NCI-H1417 treated with DMSO at 0.1 percent for 48 hours (cell line): ENCODE measurements around the gene TMEM100.

Source experiments
- DNase-seq: peaks from one replicate; lab custom pipeline; 2025; lab: John Stamatoyannopoulos, UW

TMEM100 gene

GRCh38 chr17:55722742-55723487 is at the start of gene TMEM100:
Gene TMEM100, minus strand, starts transcription at chr17:55722864. Its CDS starts 1,794 bp downstream, at chr17:55721070.
- DNase-seq: no peak

- no peak for DNase-seq
Measured at GRCh38 chr17:55772086-55772485, 49.4 kb upstream of the TMEM100 start.

GRCh38 chr17:55770196-55770870 is 47.7 kb upstream of the TMEM100 start:
- no peak for DNase-seq

DNA sequence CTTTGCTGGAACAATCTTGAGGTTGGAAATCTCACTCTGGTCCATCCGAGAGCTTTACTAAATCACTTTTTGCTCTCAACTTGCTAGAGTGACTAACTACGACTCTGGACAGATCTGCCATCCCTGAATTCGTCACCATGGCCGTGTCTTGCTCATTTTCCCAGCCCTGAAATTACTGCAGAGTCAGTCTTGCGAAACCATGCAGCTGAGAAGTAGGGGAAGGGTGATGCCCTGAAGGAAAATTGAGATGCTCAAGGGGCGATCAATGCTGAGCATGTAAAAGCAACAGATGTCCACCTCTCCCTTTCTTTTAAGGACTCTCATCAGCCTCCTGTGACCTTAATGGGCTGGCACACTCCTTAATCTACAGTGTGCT is 46.9 kb upstream of the TMEM100 start:
- no peak for DNase-seq

GRCh38 chr17:55768936-55769624 is 46.4 kb upstream of the TMEM100 start:
- no peak for DNase-seq

GRCh38 chr17:55765472-55765871 is 42.8 kb upstream of the TMEM100 start:
- no peak for DNase-seq

- no peak for DNase-seq
Measured at GRCh38 chr17:55764610-55765009, 41.9 kb upstream of the TMEM100 start.

- DNase-seq: no peak
Measured at GRCh38 chr17:55763856-55764255, 41.2 kb upstream of the TMEM100 start.

DNA sequence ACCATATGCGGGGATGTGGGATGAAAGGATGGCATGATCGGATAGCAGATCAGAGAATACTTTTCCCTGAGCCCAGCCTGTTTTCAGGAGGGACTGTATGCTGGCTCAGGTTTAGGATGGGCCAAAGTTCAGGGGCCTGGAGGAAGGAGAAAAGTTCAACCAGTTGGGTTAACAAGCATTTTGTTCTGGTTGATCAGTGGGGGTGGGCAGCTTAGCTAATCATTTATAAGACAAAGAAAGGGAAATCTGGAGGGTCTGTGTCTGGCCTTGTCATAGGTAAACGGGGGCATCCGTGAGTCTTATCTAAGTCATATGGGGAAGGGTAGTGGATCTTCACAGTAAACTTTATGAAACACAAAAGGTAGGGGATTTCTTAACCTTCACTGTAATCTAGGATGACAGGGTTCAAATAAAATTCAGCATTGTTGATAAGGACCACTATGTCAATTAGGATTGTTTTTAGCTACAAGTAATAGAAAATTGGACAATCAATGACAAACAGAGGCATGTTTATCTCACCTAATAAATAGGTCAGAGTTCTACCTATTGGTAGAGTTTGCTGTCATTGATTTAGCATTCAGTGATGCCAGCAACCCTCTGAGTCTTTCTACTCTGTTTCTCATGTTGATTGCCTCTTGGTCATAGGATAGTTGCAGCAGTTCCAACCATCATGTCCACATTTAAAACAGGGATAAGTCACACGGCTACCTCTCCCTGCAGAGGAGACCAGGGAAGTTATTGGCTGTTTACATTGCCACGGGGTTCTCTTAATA is 39.6 kb upstream of the TMEM100 start:
- no peak for DNase-seq

DNA sequence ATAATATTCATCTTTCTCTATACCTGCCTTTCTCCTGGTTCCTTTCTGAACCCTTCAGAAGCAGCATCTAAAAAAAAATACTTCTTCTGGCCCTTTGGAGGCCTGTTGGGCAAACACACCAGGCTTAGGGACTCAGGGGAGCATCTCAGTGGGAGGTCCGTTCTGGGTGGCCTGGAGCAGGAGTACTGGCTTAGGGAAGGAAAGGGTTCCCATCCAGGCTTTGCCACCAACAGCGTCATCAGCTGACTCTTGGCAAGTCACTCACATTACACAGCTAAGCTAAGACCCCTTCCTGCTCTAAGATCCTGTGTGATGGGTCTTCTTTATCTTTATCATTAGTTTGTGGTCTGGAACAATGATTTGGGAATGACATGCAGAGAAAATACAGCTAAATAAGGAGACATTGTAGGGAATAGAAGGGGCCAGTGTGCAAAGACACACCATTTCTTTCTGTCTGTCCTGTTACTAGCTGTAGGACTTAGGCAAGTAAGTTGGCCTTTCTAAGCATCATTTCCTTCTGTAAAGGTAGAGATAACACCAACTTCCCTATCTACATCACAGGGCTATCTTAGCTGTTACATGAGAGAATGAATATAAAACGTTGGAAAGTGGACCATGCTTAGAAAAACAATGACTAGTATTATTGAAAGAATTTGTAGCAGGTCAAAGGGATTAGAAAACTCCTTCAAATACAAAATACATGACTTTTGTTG is 38.1 kb upstream of the TMEM100 start:
- no peak for DNase-seq

DNA sequence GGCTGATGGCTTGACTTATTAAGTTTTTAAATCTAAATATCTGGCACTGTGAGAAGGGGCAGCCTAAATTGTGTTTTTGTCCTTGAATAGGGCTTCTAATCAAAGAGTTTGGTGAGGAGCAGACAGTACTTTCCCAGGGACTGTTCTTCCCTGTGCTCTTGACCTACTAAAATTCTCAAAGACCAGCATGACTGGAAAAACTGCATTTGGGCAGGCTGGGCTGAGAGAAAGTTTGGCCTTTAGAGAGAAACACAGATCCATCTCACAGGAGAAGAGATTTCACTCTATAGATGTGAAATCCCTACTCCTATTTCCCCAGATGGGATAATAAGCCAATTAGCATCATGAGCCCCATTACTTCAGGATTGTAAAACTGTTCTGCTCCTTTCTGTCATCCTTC is 35.5 kb upstream of the TMEM100 start:
- DNase-seq: no peak

DNA sequence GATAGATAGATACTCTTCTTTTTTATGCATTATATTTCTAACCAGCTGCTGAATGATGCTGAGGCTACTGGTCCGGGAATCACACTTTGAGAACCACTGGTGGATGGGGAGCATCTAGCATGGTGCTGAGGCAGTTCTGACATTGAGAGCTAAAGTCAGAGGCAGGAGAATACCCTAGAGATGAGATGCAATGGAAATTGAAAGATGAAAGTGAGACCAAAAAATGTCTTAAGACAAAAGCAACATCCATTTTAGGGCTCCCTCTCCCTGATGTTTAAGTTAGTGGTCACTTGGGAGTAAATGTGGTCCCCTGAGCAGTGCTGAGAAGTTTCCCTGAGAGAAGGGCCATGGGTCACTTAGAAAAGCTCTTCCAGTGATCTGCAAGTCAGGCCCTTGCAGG is 35.0 kb upstream of the TMEM100 start:
- DNase-seq: no peak

DNA sequence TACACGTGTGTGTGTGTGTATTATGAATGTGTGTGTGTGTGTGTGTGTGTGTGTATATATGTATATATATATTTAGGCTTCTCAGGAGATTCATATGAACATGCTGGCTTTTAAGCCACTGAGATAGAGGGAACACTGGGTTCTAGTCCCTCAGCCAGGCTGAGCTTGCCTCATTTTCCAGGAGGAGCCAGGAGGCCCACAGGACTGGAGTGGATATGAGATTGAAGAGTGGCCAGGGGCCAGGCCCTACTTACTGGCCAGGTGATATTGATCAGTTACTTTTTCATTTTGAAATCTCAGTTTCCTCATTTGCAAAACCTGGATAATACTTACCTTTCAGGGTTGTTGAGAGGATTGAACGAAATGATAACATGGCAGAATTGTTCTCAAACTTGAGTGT is 34.0 kb upstream of the TMEM100 start:
- no peak for DNase-seq

DNA sequence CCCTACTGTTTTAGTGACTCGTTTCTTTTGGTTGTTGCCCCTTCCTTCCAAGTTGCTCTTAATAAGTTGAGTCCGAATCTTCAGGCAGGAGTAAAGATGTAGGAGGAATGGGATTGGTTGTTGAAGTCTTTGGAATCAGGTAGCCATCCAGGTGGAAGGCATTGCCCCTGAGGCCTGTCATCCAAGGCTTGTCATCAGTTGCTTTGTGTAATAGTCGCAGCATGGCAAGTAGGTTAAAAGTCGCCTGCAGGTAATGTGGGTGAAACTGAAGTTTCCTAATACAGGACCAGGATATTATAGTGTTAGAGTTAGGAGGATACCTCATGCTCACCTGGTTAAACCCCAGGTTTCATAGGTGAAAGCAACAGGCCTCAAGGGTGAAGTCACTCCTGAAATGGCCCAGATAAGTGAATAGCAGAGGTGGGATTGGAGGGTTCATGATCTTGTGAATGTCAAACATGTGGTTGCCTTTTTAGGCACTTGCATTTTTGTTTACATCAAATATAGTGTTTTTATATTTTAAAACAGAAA is 29.1 kb upstream of the TMEM100 start:
- DNase-seq: no peak

- DNase-seq: no peak
Measured at GRCh38 chr17:55750750-55751657, 28.3 kb upstream of the TMEM100 start, which contains the start of gene PCTP. Gene PCTP, plus strand, starts transcription at chr17:55751051. Its CDS starts 53 bp downstream, at chr17:55751104.

DNA sequence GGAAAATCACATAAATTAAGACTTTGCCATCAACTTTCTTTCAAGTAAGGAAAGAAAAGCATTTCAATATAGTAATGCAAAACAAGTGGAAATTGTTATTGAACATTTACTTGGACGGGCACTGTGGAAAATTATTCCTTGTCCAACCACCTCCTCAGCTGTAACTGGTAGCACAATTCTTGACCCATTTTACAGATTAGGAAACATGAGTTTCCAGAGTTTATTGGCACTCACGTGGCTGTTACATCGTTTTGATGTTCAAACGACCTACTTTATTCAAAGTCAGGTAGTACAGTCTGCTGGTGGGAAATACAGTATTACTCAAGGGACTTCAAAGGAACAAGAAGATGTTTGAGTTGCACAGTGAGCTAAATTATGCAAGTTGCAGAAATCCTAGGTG is 27.3 kb upstream of the TMEM100 start:
- DNase-seq: no peak

GRCh38 chr17:55748841-55749240 is 26.2 kb upstream of the TMEM100 start:
- DNase-seq: no peak

DNA sequence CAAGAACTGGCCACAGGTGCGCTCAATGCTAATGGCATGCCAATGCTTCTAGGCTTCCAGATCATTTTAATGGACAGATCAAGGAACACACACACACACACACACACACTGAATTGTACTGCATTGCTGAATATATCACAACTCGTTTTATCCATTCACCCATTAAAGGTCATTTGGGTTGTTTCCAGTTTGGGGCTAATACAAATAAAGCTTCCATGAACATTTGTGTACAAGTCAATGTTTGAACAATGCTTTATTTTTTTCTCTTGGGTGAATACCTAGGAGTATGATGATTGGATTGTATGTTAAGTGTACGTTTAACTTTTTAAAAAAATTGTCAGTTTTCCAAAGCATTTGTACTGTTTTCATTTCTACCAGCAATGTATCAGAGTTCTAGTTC is 24.5 kb upstream of the TMEM100 start:
- no peak for DNase-seq

GRCh38 chr17:55746466-55746865 is 23.8 kb upstream of the TMEM100 start:
- DNase-seq: no peak

- DNase-seq: no peak
Measured at GRCh38 chr17:55745258-55745657, 22.6 kb upstream of the TMEM100 start.
